HepG2 (cell line): ENCODE data around the gene GON4L. TPM values are rescaled to one million over a fixed set of nuclear protein-coding genes. Genes with fewer than 3 reads are reported as not detected.

Source experiments
- ATAC-seq: fragments of 200-7000 bp; cut with Tn5 transposase; 3 replicates; pipeline ENCODE4 v1.9.1; 2020; ENCODE audit warnings: mild to moderate bottlenecking, moderate library complexity
- BruUV-seq: library from RNA; stranded (reverse); fragments of 400-500 nt; replicated peaks from 2 replicates; lab custom pipeline; 2021; lab: Mats Ljungman, UMichigan
- CTCF ChIA-PET: fragments of 300-600 bp; formaldehyde crosslinking; extraction: SDS; loops from one replicate; lab custom pipeline; 2021; ENCODE audit warnings: low total read pairs, inconsistent platforms, low intra/inter-chr PET ratio; lab: Yijun Ruan, JAX
- POLR2A ChIA-PET: fragments of 350-600 bp; sonication (Branson Sonifier 250); formaldehyde crosslinking; loops from one replicate; lab custom pipeline; 2020; ENCODE audit warnings: antibody characterized with exemption, inconsistent platforms; lab: Yijun Ruan, JAX
- DNase-seq: peaks from one replicate; pipeline ENCODE4 v3.0.0-alpha.2; 2015; ENCODE audit warnings: low spot score
- FAIRE-seq: peaks from 3 replicates; lab custom pipeline; 2011; peaks lifted over from hg19 to GRCh38; lab: Jason Lieb, UNC
- H2AFZ ChIP-seq: one replicate; pipeline ENCODE4 v1.6.1; 2011; ENCODE audit warnings: low read length, inconsistent platforms
- H3K27ac ChIP-seq: fragments of 300-600 bp; 3 replicates; pipeline ENCODE4 v1.8.0; 2011; ENCODE audit warnings: mixed run types, mild to moderate bottlenecking, mixed read lengths, low read length, inconsistent platforms; ENCODE audit not compliant: insufficient read depth; ENCODE audit errors: extremely low read length
- H3K27me3 ChIP-seq, 2 experiments: fragments of 200-600 bp in 1 of 2; 2 replicates in 1 of 2; 3 replicates in 1 of 2; pipeline versions ENCODE4 v1.6.0 to v1.8.0; 2011; ENCODE audit warnings: low read length in 2 of 2, mild to moderate bottlenecking in 2 of 2, moderate library complexity in 2 of 2, inconsistent platforms in 1 of 2; ENCODE audit not compliant: insufficient read depth in 2 of 2, control insufficient read depth in 1 of 2
- H3K36me3 ChIP-seq, 2 experiments: fragments of 200-600 bp in 1 of 2; replicated peaks in 1 of 2; 2 replicates in 1 of 2; 3 replicates in 1 of 2; pipeline versions ENCODE4 v1.5.1 to v1.8.0; 2011; ENCODE audit warnings: low read length in 2 of 2, inconsistent platforms in 1 of 2; ENCODE audit not compliant: insufficient read depth in 2 of 2, control insufficient read depth in 1 of 2
- H3K4me1 ChIP-seq: 2 replicates; pipeline ENCODE4 v1.5.1; 2012; ENCODE audit warnings: low read length, inconsistent platforms; ENCODE audit not compliant: insufficient read depth
- H3K4me2 ChIP-seq: 2 replicates; pipeline ENCODE4 v1.6.0; 2011; ENCODE audit warnings: low read depth, low read length, inconsistent platforms
- H3K4me3 ChIP-seq, 3 experiments: fragments of 200-600 bp in 1 of 3; sonication (generic), shearing (Covaris generic) in 1 of 3; replicated peaks in 1 of 3; 2 replicates each; pipeline ENCODE4 v1.5.1; 2011 to 2016; ENCODE audit warnings: low read length in 3 of 3, inconsistent platforms in 2 of 3, low read depth in 2 of 3, mild to moderate bottlenecking in 2 of 3, control low read depth in 1 of 3, mixed read lengths in 1 of 3; ENCODE audit not compliant: insufficient read depth in 1 of 3
- H3K79me2 ChIP-seq: one replicate; pipeline ENCODE4 v1.6.1; 2011; ENCODE audit warnings: low read length, inconsistent platforms; ENCODE audit not compliant: insufficient read depth
- H3K9ac ChIP-seq: 2 replicates; pipeline ENCODE4 v1.6.0; 2011; ENCODE audit warnings: mild to moderate bottlenecking, low read depth, low read length, inconsistent platforms; ENCODE audit not compliant: insufficient read depth
- H3K9me3 ChIP-seq: 2 replicates; pipeline ENCODE4 v1.5.1; 2012; ENCODE audit warnings: mild to moderate bottlenecking, low read length
- H4K20me1 ChIP-seq: 2 replicates; pipeline ENCODE4 v1.6.0; 2011; ENCODE audit warnings: inconsistent platforms, mild to moderate bottlenecking, low read length, moderate library complexity; ENCODE audit not compliant: insufficient read depth
- ATRX ChIP-seq: sonication (generic); formaldehyde crosslinking; IDR thresholded peaks from 2 replicates; pipeline ENCODE4 v1.4.0; 2020; ENCODE audit warnings: missing genetic modification reagents, borderline replicate concordance
- BHLHE40 ChIP-seq: IDR thresholded peaks from 2 replicates; pipeline ENCODE4 v1.6.1; 2011; ENCODE audit warnings: low read length, improper control_type of control experiment
- FOXC1 ChIP-seq: sonication (generic); formaldehyde crosslinking; IDR thresholded peaks from 2 replicates; pipeline ENCODE4 v1.8.0; 2022; ENCODE audit warnings: mild to moderate bottlenecking, missing genetic modification reagents, borderline replicate concordance
- KDM1A ChIP-seq: IDR thresholded peaks from 2 replicates; pipeline ENCODE4 v1.6.1; 2016; ENCODE audit warnings: missing compliant biosample characterization
- KDM6A ChIP-seq: IDR thresholded peaks from 2 replicates; pipeline ENCODE4 v1.6.1; 2016; ENCODE audit warnings: low read depth
- POGZ ChIP-seq: sonication (generic); formaldehyde crosslinking; IDR thresholded peaks from 2 replicates; pipeline ENCODE4 v1.4.0; 2020; ENCODE audit warnings: mild to moderate bottlenecking, missing genetic modification reagents
- RXRA ChIP-seq: sonication (generic); formaldehyde crosslinking; IDR thresholded peaks from 2 replicates; pipeline ENCODE4 v1.5.1; 2020; ENCODE audit warnings: missing genetic modification reagents
- SMAD1 ChIP-seq: sonication (generic); formaldehyde crosslinking; IDR thresholded peaks from 2 replicates; pipeline ENCODE4 v1.4.0; 2020; ENCODE audit warnings: missing genetic modification reagents, low read depth, mild to moderate bottlenecking, borderline replicate concordance
- TAF1 ChIP-seq: sonication (generic); formaldehyde crosslinking; IDR thresholded peaks from 2 replicates; pipeline ENCODE4 v1.4.0; 2020; ENCODE audit warnings: missing genetic modification reagents
- WGBS: methylation state at CpG from one replicate; pipeline ENCODE4 v1.1.6; 2017; ENCODE audit warnings: low lambda C conversion rate; 5-methylcytosine and 5-hydroxymethylcytosine counted together
- in situ Hi-C: cut with HindIII; loops from 2 replicates; pipeline ENCODE4 v1.10.0; 2017; ENCODE audit warnings: low pct_unique_long_range_greater_than_20kb; ENCODE audit not compliant: extremely low pct_ligation_motif_present
- intact Hi-C: fragments of 100-400 bp; cut with micrococcal nuclease; formaldehyde crosslinking; loops from one replicate; pipeline ENCODE4 v1.10.0; 2022; ENCODE audit not compliant: unreplicated experiment
- polyA plus RNA-seq, 8 experiments: library from polyadenylated mRNA; depleted of rRNA in 3 of 8; stranded (reverse) in 7 of 8; unstranded in 1 of 8; fragments of >200 nt; fragmentation: Illumina TruSeq in 4 of 8; extraction: Trizol in 4 of 8; gene quantifications; 2 replicates each; pipeline versions ENCODE4 v1.2.1 to v1.2.3, GENCODE V29; 2011 to 2016; ENCODE audit warnings: low read depth in 4 of 8, missing spikeins in 1 of 8, mixed read lengths in 1 of 8; ENCODE audit not compliant: insufficient read depth in 1 of 8
- total RNA-seq, 5 experiments: library from RNA; depleted of rRNA; stranded (reverse); fragments of >200 nt; fragmentation: Illumina TruSeq; extraction: Trizol; gene quantifications; 2 replicates each; pipeline ENCODE4 v1.2.3, GENCODE V29; 2016; ENCODE audit warnings: low read depth in 1 of 5
- TF ChIP-seq, protein P1 (sequence below): sonication (generic); formaldehyde crosslinking; IDR thresholded peaks from 2 replicates; pipeline ENCODE4 v1.4.0; 2020; ENCODE audit warnings: missing genetic modification reagents
- TF ChIP-seq, protein P2 (sequence below): sonication (generic); formaldehyde crosslinking; IDR thresholded peaks from 2 replicates; pipeline ENCODE4 v1.4.0; 2020; ENCODE audit warnings: missing genetic modification reagents
- TF ChIP-seq, protein P3 (sequence below): sonication (generic); formaldehyde crosslinking; IDR thresholded peaks from 2 replicates; pipeline ENCODE4 v1.4.0; 2020; ENCODE audit warnings: low read depth, mild to moderate bottlenecking, missing genetic modification reagents
- TF ChIP-seq, protein P4 (sequence below): sonication (generic); formaldehyde crosslinking; IDR thresholded peaks from 2 replicates; pipeline ENCODE4 v1.4.0; 2020; ENCODE audit warnings: missing genetic modification reagents, borderline replicate concordance
- TF ChIP-seq, protein P5 (sequence below): sonication (generic); formaldehyde crosslinking; IDR thresholded peaks from 2 replicates; pipeline ENCODE4 v1.4.0; 2020; ENCODE audit warnings: missing genetic modification reagents

GON4L gene
- total and polyA plus RNA-seq, 2 of the 13 experiments (the other 11 are each of a cell fraction or from before 2014, with no cell fraction given) = 14.6 to 19.6 TPM

DNA sequence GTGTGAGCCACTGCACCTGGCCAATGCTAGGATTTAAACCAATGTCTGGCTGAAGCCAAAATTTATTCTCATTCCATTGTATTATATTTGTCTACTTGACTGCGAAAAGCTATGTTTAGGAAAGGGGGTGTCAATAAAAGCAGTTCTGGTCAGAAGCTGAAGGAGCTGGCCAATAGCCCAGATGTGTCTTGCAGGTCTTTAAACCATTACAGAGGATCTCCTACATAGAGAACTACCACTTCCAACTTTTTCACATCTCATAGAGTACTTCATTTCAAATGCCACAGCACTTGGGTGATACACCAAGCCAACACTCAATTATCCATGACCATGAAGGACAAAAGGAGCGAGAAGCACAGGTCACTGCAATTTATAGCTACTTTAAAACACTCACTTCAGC, 4.9 kb upstream of the GON4L start:
- Histone ChIP-seq H3K4me3 (no peak overlapping the region), H3K27ac (no peak overlapping the region), H3K9me3 (no peaks in the 10 kb centered on the region), H3K27me3 (no peaks in the 10 kb centered on the region), H3K4me2 (no peak overlapping the region), H3K36me3 (no peaks in the 10 kb centered on the region), H3K9ac (no peak overlapping the region), H3K4me1 (peaks cover 16% of the 10 kb centered on the region), H2AFZ (no peak overlapping the region), H4K20me1 (no peaks in the 10 kb centered on the region), H3K79me2 (peaks cover 1% of the 10 kb centered on the region)
- intact Hi-C loops = loop anchor here (2.0 kb wide), 1 partner anchor 15 kb away; no protein-coding TSS in a partner anchor
- POLR2A ChIA-PET = no interaction called here
- TF ChIP-seq KDM6A (no peak), FOXC1 (no peak), TAF1 (no peak), POGZ (no peak), BHLHE40 (no peak), SMAD1 (CRISPR knock-in tag) (no peak), ATRX (CRISPR knock-in tag) (no peak), KDM1A (CRISPR knock-in tag) (no peak), RXRA (no peak)
- TF ChIP-seq, protein P1, sequence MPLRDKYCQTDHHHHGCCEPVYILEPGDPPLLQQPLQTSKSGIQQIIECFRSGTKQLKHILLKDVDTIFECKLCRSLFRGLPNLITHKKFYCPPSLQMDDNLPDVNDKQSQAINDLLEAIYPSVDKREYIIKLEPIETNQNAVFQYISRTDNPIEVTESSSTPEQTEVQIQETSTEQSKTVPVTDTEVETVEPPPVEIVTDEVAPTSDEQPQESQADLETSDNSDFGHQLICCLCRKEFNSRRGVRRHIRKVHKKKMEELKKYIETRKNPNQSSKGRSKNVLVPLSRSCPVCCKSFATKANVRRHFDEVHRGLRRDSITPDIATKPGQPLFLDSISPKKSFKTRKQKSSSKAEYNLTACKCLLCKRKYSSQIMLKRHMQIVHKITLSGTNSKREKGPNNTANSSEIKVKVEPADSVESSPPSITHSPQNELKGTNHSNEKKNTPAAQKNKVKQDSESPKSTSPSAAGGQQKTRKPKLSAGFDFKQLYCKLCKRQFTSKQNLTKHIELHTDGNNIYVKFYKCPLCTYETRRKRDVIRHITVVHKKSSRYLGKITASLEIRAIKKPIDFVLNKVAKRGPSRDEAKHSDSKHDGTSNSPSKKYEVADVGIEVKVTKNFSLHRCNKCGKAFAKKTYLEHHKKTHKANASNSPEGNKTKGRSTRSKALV = no peak
- TF ChIP-seq, protein P2, sequence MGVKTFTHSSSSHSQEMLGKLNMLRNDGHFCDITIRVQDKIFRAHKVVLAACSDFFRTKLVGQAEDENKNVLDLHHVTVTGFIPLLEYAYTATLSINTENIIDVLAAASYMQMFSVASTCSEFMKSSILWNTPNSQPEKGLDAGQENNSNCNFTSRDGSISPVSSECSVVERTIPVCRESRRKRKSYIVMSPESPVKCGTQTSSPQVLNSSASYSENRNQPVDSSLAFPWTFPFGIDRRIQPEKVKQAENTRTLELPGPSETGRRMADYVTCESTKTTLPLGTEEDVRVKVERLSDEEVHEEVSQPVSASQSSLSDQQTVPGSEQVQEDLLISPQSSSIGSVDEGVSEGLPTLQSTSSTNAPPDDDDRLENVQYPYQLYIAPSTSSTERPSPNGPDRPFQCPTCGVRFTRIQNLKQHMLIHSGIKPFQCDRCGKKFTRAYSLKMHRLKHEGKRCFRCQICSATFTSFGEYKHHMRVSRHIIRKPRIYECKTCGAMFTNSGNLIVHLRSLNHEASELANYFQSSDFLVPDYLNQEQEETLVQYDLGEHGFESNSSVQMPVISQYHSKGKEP = no peak
- TF ChIP-seq, protein P3, sequence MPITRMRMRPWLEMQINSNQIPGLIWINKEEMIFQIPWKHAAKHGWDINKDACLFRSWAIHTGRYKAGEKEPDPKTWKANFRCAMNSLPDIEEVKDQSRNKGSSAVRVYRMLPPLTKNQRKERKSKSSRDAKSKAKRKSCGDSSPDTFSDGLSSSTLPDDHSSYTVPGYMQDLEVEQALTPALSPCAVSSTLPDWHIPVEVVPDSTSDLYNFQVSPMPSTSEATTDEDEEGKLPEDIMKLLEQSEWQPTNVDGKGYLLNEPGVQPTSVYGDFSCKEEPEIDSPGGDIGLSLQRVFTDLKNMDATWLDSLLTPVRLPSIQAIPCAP (CRISPR knock-in tag) = no peak
- TF ChIP-seq, protein P4, sequence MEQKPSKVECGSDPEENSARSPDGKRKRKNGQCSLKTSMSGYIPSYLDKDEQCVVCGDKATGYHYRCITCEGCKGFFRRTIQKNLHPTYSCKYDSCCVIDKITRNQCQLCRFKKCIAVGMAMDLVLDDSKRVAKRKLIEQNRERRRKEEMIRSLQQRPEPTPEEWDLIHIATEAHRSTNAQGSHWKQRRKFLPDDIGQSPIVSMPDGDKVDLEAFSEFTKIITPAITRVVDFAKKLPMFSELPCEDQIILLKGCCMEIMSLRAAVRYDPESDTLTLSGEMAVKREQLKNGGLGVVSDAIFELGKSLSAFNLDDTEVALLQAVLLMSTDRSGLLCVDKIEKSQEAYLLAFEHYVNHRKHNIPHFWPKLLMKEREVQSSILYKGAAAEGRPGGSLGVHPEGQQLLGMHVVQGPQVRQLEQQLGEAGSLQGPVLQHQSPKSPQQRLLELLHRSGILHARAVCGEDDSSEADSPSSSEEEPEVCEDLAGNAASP (CRISPR knock-in tag) = no peak
- TF ChIP-seq, protein P5, sequence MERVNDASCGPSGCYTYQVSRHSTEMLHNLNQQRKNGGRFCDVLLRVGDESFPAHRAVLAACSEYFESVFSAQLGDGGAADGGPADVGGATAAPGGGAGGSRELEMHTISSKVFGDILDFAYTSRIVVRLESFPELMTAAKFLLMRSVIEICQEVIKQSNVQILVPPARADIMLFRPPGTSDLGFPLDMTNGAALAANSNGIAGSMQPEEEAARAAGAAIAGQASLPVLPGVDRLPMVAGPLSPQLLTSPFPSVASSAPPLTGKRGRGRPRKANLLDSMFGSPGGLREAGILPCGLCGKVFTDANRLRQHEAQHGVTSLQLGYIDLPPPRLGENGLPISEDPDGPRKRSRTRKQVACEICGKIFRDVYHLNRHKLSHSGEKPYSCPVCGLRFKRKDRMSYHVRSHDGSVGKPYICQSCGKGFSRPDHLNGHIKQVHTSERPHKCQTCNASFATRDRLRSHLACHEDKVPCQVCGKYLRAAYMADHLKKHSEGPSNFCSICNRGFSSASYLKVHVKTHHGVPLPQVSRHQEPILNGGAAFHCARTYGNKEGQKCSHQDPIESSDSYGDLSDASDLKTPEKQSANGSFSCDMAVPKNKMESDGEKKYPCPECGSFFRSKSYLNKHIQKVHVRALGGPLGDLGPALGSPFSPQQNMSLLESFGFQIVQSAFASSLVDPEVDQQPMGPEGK (CRISPR knock-in tag) = no peak
- ATAC-seq (no peak), DNase-seq (no peak), FAIRE-seq (no peak)
- in situ Hi-C loops = no loop called here
- 2% methylated on average over 2 of the region's 2 CpGs for WGBS
- CTCF ChIA-PET = no interaction called here
- BruUV-seq = no TSS peak
